ENCODE results near the gene SLC25A33.

- TF ChIP-seq CHD1 (IDR thresholded peaks at IDR 0.05; ENCODE audit: low read depth, low read length) (no peak), RFX5 (IDR thresholded peaks at IDR 0.05; ENCODE audit: borderline replicate concordance, low read depth, low read length) (no peak), EZH2 (IDR thresholded peaks at IDR 0.05; ENCODE audit: low read depth, low read length, severe bottlenecking) (no peak), BRCA1 (IDR thresholded peaks at IDR 0.05; ENCODE audit: low read depth, low read length) (no peak), KDM1A (IDR thresholded peaks at IDR 0.05; ENCODE audit: borderline replicate concordance, low read length) (no peak), KDM4A (IDR thresholded peaks at IDR 0.05; ENCODE audit: low read depth, low read length, severe bottlenecking) (no peak), EP300 (IDR thresholded peaks at IDR 0.05; ENCODE audit: borderline replicate concordance in 1 of 2, low read depth in 2 of 2, low read length in 2 of 2) (no peak), SAP30 (IDR thresholded peaks at IDR 0.05; ENCODE audit: insufficient read depth, insufficient replicate concordance, low read length) (no peak), SIN3A (conservative IDR thresholded peaks at IDR 0.05 in 1 of 2, IDR thresholded peaks at IDR 0.05 in 1 of 2; ENCODE audit: low read depth in 1 of 2, low read length in 2 of 2) (no peak), GABPA (IDR thresholded peaks at IDR 0.05; ENCODE audit: borderline replicate concordance, insufficient read depth, low read length) (no peak), MAX (IDR thresholded peaks at IDR 0.05) (no peak)
- TF ChIP-seq, protein P1, sequence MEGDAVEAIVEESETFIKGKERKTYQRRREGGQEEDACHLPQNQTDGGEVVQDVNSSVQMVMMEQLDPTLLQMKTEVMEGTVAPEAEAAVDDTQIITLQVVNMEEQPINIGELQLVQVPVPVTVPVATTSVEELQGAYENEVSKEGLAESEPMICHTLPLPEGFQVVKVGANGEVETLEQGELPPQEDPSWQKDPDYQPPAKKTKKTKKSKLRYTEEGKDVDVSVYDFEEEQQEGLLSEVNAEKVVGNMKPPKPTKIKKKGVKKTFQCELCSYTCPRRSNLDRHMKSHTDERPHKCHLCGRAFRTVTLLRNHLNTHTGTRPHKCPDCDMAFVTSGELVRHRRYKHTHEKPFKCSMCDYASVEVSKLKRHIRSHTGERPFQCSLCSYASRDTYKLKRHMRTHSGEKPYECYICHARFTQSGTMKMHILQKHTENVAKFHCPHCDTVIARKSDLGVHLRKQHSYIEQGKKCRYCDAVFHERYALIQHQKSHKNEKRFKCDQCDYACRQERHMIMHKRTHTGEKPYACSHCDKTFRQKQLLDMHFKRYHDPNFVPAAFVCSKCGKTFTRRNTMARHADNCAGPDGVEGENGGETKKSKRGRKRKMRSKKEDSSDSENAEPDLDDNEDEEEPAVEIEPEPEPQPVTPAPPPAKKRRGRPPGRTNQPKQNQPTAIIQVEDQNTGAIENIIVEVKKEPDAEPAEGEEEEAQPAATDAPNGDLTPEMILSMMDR (IDR thresholded peaks at IDR 0.05; ENCODE audit: control extremely low read depth in 1 of 3, insufficient read depth in 1 of 3, low read depth in 1 of 3, low read length in 3 of 3) = no peak
Measured at GRCh38 chr1:9612871-9613624, 73.8 kb downstream of the SLC25A33 start.

Measured in H1 (cell line).